CD14-positive monocyte (primary cell): ENCODE measurements around the gene PEX26. TPM values are rescaled to one million over a fixed set of nuclear protein-coding genes. Genes with fewer than 3 reads are reported as not detected.

ENCODE experiments used
- DNase-seq, 3 donors: peaks; one replicate each; pipeline ENCODE4 v3.0.0-alpha.2; 2011 to 2022
- H2AFZ ChIP-seq: 2 replicates; pipeline ENCODE4 v1.6.0; 2012; ENCODE audit warnings: mild to moderate bottlenecking, low read depth, low read length, inconsistent platforms; ENCODE audit not compliant: insufficient read depth, poor library complexity, severe bottlenecking
- H3K27ac ChIP-seq, 2 donors: 1 replicate in 1 of 2; 2 replicates in 1 of 2; pipeline ENCODE4 v1.5.1; 2012 to 2013; ENCODE audit warnings: low read length in 2 of 2, control low read depth in 1 of 2, inconsistent platforms in 1 of 2, low read depth in 1 of 2, mild to moderate bottlenecking in 1 of 2
- H3K27me3 ChIP-seq, 2 donors: one replicate each; pipeline versions ENCODE4 v1.6.0 to v1.6.1; 2011 to 2013; ENCODE audit warnings: low read length in 2 of 2; ENCODE audit not compliant: control insufficient read depth in 2 of 2, insufficient read depth in 2 of 2
- H3K36me3 ChIP-seq, 2 donors: replicated peaks in 1 of 2; 1 replicate in 1 of 2; 2 replicates in 1 of 2; pipeline versions ENCODE4 v1.5.1 to v1.6.1; 2012 to 2013; ENCODE audit warnings: low read length in 2 of 2, control low read depth in 1 of 2, inconsistent platforms in 1 of 2, mild to moderate bottlenecking in 1 of 2; ENCODE audit not compliant: insufficient read depth in 2 of 2, control insufficient read depth in 1 of 2
- H3K4me1 ChIP-seq, 2 donors: 1 replicate in 1 of 2; 2 replicates in 1 of 2; pipeline versions ENCODE4 v1.5.1 to v1.6.1; 2012 to 2013; ENCODE audit warnings: low read length in 2 of 2, control low read depth in 1 of 2, inconsistent platforms in 1 of 2, mild to moderate bottlenecking in 1 of 2, moderate library complexity in 1 of 2; ENCODE audit not compliant: insufficient read depth in 2 of 2, control insufficient read depth in 1 of 2
- H3K4me2 ChIP-seq: replicated peaks from 2 replicates; pipeline ENCODE3; 2012; ENCODE audit warnings: low read length, moderate library complexity, mild to moderate bottlenecking; ENCODE audit not compliant: poor library complexity, severe bottlenecking; ENCODE audit errors: extremely low read depth
- H3K4me3 ChIP-seq, 3 experiments: fragments of 200-600 bp in 1 of 3; sonication (generic) in 1 of 3; replicated peaks in 1 of 3; 1 replicate in 2 of 3; 2 replicates in 1 of 3; pipeline ENCODE4 v1.5.1; 2011 to 2013; ENCODE audit warnings: low read length in 3 of 3, mild to moderate bottlenecking in 3 of 3, control low read depth in 2 of 3, low read depth in 2 of 3, inconsistent platforms in 1 of 3, moderate library complexity in 1 of 3
- H3K79me2 ChIP-seq: 2 replicates; pipeline ENCODE4 v1.6.0; 2012; ENCODE audit warnings: mild to moderate bottlenecking, control low read depth, inconsistent platforms, low read length, moderate library complexity; ENCODE audit not compliant: insufficient read depth
- H3K9ac ChIP-seq: 2 replicates; pipeline ENCODE4 v1.6.0; 2017; ENCODE audit warnings: low read length, mild to moderate bottlenecking; ENCODE audit not compliant: insufficient read depth, poor library complexity, severe bottlenecking
- H3K9me3 ChIP-seq, 2 donors: replicated peaks in 1 of 2; 1 replicate in 1 of 2; 2 replicates in 1 of 2; pipeline versions ENCODE4 v1.5.1 to v1.6.1; 2012 to 2013; ENCODE audit warnings: low read length in 2 of 2, control low read depth in 1 of 2; ENCODE audit not compliant: control insufficient read depth in 1 of 2, insufficient read depth in 1 of 2
- H4K20me1 ChIP-seq: 2 replicates; pipeline ENCODE4 v1.6.0; 2012; ENCODE audit warnings: mild to moderate bottlenecking, low read length, control low read depth, moderate library complexity; ENCODE audit not compliant: insufficient read depth
- H3K27ac Mint-ChIP-seq, 7 donors: one replicate each; pipeline ENCODE4 v1.8.0; 2020; ENCODE audit warnings: mild to moderate bottlenecking in 7 of 7, mixed read lengths in 7 of 7, moderate library complexity in 6 of 7, inconsistent platforms in 2 of 7
- H3K27me3 Mint-ChIP-seq, 3 donors: one replicate each; pipeline ENCODE4 v1.8.0; 2021 to 2022; ENCODE audit warnings: low read depth in 3 of 3, mild to moderate bottlenecking in 3 of 3, mixed read lengths in 3 of 3, moderate library complexity in 3 of 3, inconsistent platforms in 1 of 3
- H3K36me3 Mint-ChIP-seq, 2 donors: one replicate each; pipeline ENCODE4 v1.8.0; 2020; ENCODE audit warnings: mixed read lengths in 2 of 2, inconsistent platforms in 1 of 2, mild to moderate bottlenecking in 1 of 2
- H3K4me1 Mint-ChIP-seq: one replicate; pipeline ENCODE4 v1.8.0; 2020; ENCODE audit warnings: mild to moderate bottlenecking, mixed read lengths
- H3K4me3 Mint-ChIP-seq, 2 donors: one replicate each; pipeline ENCODE4 v1.8.0; 2020; ENCODE audit warnings: mild to moderate bottlenecking in 2 of 2, mixed read lengths in 2 of 2, moderate library complexity in 1 of 2
- H3K9me3 Mint-ChIP-seq, 7 donors: one replicate each; pipeline ENCODE4 v1.8.0; 2020 to 2022; ENCODE audit warnings: mixed read lengths in 7 of 7, mild to moderate bottlenecking in 6 of 7, moderate library complexity in 6 of 7, inconsistent platforms in 2 of 7
- CTCF ChIP-seq: fragments of 200-600 bp; IDR thresholded peaks from one replicate; pipeline ENCODE4 v1.8.0; 2022; ENCODE audit warnings: antibody characterized with exemption, mild to moderate bottlenecking
- WGBS: methylation state at CpG from one replicate; pipeline ENCODE4 v1.1.5; 2013; ENCODE audit warnings: missing lambda C conversion rate; ENCODE audit not compliant: insufficient coverage; 5-methylcytosine and 5-hydroxymethylcytosine counted together
- intact Hi-C, 2 donors: fragments of 100-400 bp; cut with micrococcal nuclease; formaldehyde crosslinking; loops; one replicate each; pipeline versions ENCODE4 v1.15.0 to v1.15.1; 2023
- polyA plus RNA-seq, 3 donors: library from polyadenylated mRNA; depleted of rRNA in 1 of 3; unstranded in 2 of 3; stranded (reverse) in 1 of 3; fragments of 300-500 nt in 2 of 3; fragments of >200 nt in 1 of 3; fragmentation: Illumina TruSeq in 2 of 3; gene quantifications; 1 replicate in 2 of 3; 2 replicates in 1 of 3; pipeline ENCODE4 v1.2.3, GENCODE V29; 2012 to 2021

The PEX26 gene
- polyA plus RNA-seq, 3 donors: 3.4 to 8.6 (median 3.7) TPM

- H3K9me3 Mint-ChIP-seq: peaks cover 0 to 3% (median 0%) of the 10 kb centered on the region in 7 donors
- H3K36me3 ChIP-seq: peaks cover 5 to 54% of the 10 kb centered on the region in 2 donors
These were observed 19.0 kb downstream of the PEX26 start for GRCh38 chr22:18096823-18097222.

GRCh38 chr22:18100781-18101180, 23.0 kb downstream of the PEX26 start:
- H3K27me3 Mint-ChIP-seq: peaks cover 2 to 5% (median 5%) of the 10 kb centered on the region in 3 donors

More at GRCh38 chr22:18096823-18097222, 19.0 kb downstream of the PEX26 start:
- H3K27me3 Mint-ChIP-seq: no peaks in the 10 kb centered on the region
- no peak for TF ChIP-seq CTCF
- no peaks in the 10 kb centered on the region for H3K27me3 ChIP-seq
- no peak overlapping the region for H2AFZ ChIP-seq
- no CpG with 5 or more reads among the region's 3 CpGs for WGBS
- no peak overlapping the region for H3K4me2 ChIP-seq
- H3K9ac ChIP-seq: no peak overlapping the region
- H3K27ac ChIP-seq: no peak overlapping the region
- intact Hi-C loops: no loop called here
- no peak overlapping the region for H3K4me3 ChIP-seq
- no peaks in the 10 kb centered on the region for H3K4me1 ChIP-seq
- DNase-seq: no peak
- H3K79me2 ChIP-seq: no peaks in the 10 kb centered on the region
- no peaks in the 10 kb centered on the region for H4K20me1 ChIP-seq
- peaks cover 5% of the 10 kb centered on the region for H3K4me1 Mint-ChIP-seq
- no peak overlapping the region for H3K27ac Mint-ChIP-seq
- H3K9me3 ChIP-seq: no peaks in the 10 kb centered on the region
- no peak overlapping the region for H3K4me3 Mint-ChIP-seq
- peaks cover 44 to 50% of the 10 kb centered on the region in 2 donors for H3K36me3 Mint-ChIP-seq

More at GRCh38 chr22:18100781-18101180, 23.0 kb downstream of the PEX26 start:
- Histone ChIP-seq H4K20me1 (no peaks in the 10 kb centered on the region), H3K27ac (no peak overlapping the region), H2AFZ (no peak overlapping the region), H3K4me2 (no peak overlapping the region), H3K4me3 (no peak overlapping the region), H3K9me3 (peaks cover 2% of the 10 kb centered on the region in 2 donors), H3K36me3 (peaks cover 4 to 39% of the 10 kb centered on the region in 2 donors), H3K27me3 (peaks cover 0 to 2% of the 10 kb centered on the region in 2 donors), H3K79me2 (no peaks in the 10 kb centered on the region), H3K4me1 (no peaks in the 10 kb centered on the region), H3K9ac (no peak overlapping the region)
- H3K4me3 Mint-ChIP-seq: no peak overlapping the region
- peaks cover 5% of the 10 kb centered on the region for H3K4me1 Mint-ChIP-seq
- intact Hi-C loops: no loop called here
- TF ChIP-seq CTCF: no peak
- H3K9me3 Mint-ChIP-seq: peaks cover 2 to 19% (median 9%) of the 10 kb centered on the region in 7 donors
- H3K36me3 Mint-ChIP-seq: peaks cover 35 to 58% of the 10 kb centered on the region in 2 donors
- no peak for DNase-seq
- no CpG with 5 or more reads among the region's 3 CpGs for WGBS
- H3K27ac Mint-ChIP-seq: no peak overlapping the region
